Testis (tissue), 3 donors: ENCODE data around the gene ACYP2. TPM values are rescaled to one million over a fixed set of nuclear protein-coding genes. Genes with fewer than 3 reads are reported as not detected.

Experiments
- DNase-seq: peaks from one replicate; pipeline ENCODE4 v3.0.0-alpha.2; 2019
- H3K27ac ChIP-seq, 2 donors: fragments of 200-600 bp; sonication (generic); one replicate each; pipeline ENCODE4 v1.5.1; 2019
- H3K27me3 ChIP-seq: fragments of 200-600 bp; sonication (generic); one replicate; pipeline ENCODE4 v1.5.1; 2019
- H3K36me3 ChIP-seq: fragments of 200-600 bp; sonication (generic); one replicate; pipeline ENCODE4 v1.5.1; 2017; ENCODE audit warnings: low read depth; ENCODE audit errors: missing control alignments
- H3K4me1 ChIP-seq: fragments of 200-600 bp; sonication (generic); one replicate; pipeline ENCODE4 v1.5.1; 2019
- H3K4me3 ChIP-seq, 2 donors: fragments of 200-600 bp; sonication (generic); one replicate each; pipeline ENCODE4 v1.5.1; 2017 to 2019
- H3K9me3 ChIP-seq: fragments of 200-600 bp; sonication (generic); one replicate; pipeline ENCODE4 v1.5.1; 2017
- POLR2A ChIP-seq: fragments of 450-650 bp; IDR thresholded peaks from one replicate; pipeline ENCODE4 v1.6.1; 2017; ENCODE audit warnings: antibody characterized with exemption, mild to moderate bottlenecking, moderate library complexity
- WGBS, 2 donors: methylation state at CpG; one replicate each; pipeline ENCODE4 v1.1.5; 2018; 5-methylcytosine and 5-hydroxymethylcytosine counted together
- intact Hi-C: fragments of 100-400 bp; cut with DNase I; formaldehyde crosslinking; loops from one replicate; pipeline ENCODE4 v1.15.1; 2023; ENCODE audit warnings: low total_unique reads
- polyA plus RNA-seq: library from polyadenylated mRNA; stranded (reverse); fragments of 350-450 nt; fragmentation: Illumina TruSeq; extraction: RNeasy Lipid Tissue Mini Kit (QIAGEN cat#74804); gene quantifications from one replicate; pipeline ENCODE4 v1.2.3, GENCODE V29; 2014; ENCODE audit warnings: low read depth, low replicate concordance; ENCODE audit not compliant: insufficient read depth
- total RNA-seq, 2 donors: library from RNA; depleted of rRNA; stranded (reverse); fragments of >200 nt; gene quantifications; one replicate each; pipeline ENCODE4 v1.2.3, GENCODE V29; 2016
- TF ChIP-seq, protein P1 (sequence below), 3 experiments: fragments of 450-650 bp in 2 of 3; fragments of 200-600 bp in 1 of 3; sonication (generic) in 1 of 3; IDR thresholded peaks; one replicate each; pipeline ENCODE4 v1.5.1; 2016 to 2019; ENCODE audit warnings: antibody characterized with exemption in 3 of 3, mild to moderate bottlenecking in 2 of 3, moderate library complexity in 1 of 3

The ACYP2 gene
- total and polyA plus RNA-seq, 3 donors from 2014 or later: 23.2 to 36.2 (median 34.5) TPM

DNA sequence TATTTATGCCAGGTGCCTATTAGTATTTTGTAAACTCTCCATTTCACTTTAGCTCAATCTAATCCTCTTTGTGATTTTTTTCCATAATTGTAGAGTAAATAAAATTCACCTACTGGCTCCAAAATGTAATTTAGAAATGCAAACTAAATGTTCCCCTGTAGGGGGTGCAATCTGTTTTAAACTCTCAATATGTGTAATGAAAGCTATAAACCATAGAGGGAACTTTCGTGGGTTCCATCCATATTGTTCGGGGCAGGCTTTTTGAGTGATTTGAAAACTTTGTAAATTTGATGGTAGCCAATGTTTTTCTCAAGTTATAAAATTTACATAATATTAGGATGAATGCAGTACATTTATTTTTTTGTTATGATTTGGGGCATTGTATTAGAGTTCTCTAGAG is 91.2 kb downstream of the ACYP2 start:
- no peak overlapping the region for H3K4me3 ChIP-seq
- peaks cover 15% of the 10 kb centered on the region for H3K4me1 ChIP-seq
- no peak overlapping the region for H3K27ac ChIP-seq
- no peak for DNase-seq
- H3K27me3 ChIP-seq: no peaks in the 10 kb centered on the region
- WGBS, 2 donors: 31 to 38% methylated on average over 2 of the region's 2 CpGs
- no peaks in the 10 kb centered on the region for H3K36me3 ChIP-seq
- intact Hi-C loops: no loop called here
- no peaks in the 10 kb centered on the region for H3K9me3 ChIP-seq
- no peak for TF ChIP-seq POLR2A
- TF ChIP-seq, protein P1, sequence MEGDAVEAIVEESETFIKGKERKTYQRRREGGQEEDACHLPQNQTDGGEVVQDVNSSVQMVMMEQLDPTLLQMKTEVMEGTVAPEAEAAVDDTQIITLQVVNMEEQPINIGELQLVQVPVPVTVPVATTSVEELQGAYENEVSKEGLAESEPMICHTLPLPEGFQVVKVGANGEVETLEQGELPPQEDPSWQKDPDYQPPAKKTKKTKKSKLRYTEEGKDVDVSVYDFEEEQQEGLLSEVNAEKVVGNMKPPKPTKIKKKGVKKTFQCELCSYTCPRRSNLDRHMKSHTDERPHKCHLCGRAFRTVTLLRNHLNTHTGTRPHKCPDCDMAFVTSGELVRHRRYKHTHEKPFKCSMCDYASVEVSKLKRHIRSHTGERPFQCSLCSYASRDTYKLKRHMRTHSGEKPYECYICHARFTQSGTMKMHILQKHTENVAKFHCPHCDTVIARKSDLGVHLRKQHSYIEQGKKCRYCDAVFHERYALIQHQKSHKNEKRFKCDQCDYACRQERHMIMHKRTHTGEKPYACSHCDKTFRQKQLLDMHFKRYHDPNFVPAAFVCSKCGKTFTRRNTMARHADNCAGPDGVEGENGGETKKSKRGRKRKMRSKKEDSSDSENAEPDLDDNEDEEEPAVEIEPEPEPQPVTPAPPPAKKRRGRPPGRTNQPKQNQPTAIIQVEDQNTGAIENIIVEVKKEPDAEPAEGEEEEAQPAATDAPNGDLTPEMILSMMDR (IDR thresholded peaks at IDR 0.05): peak; percentile 48 to 65 (median 59)

DNA sequence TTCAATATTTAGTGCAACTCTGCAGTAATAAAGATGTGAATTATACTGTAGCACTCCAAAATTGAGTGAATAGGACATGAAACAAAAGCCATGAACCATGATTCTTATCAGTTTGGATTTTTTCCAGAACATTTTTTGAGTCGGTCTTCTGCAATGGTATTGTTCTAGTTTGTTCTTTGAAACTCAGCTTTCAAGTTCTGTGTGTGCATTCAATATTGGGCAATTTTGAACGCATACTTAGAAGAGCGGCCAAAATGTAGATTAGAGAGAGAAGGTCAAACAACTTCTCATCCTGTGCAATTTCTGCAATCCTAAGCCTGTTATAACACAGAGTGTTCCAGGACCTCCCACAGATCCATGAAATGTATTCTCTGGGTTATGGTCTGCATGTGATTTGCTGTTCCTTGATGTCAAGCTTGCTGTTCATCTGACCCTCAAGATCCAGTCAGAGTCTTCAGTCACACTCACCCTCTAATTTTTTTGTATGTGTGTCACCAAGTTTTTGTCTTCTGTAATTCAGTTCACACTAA is 92.3 kb downstream of the ACYP2 start:
- no peaks in the 10 kb centered on the region for H3K36me3 ChIP-seq
- H3K9me3 ChIP-seq: no peaks in the 10 kb centered on the region
- intact Hi-C loops: no loop called here
- no peaks in the 10 kb centered on the region for H3K27me3 ChIP-seq
- no peak overlapping the region for H3K4me3 ChIP-seq
- TF ChIP-seq, protein P1 (IDR thresholded peaks at IDR 0.05): no peak
- no peak for TF ChIP-seq POLR2A
- H3K4me1 ChIP-seq: peaks cover 15% of the 10 kb centered on the region
- no peak for DNase-seq
- 24 to 30% methylated on average over 3 of the region's 3 CpGs for WGBS, 2 donors
- H3K27ac ChIP-seq: peak overlapping the region in 1 of 2 donors; percentile 42

DNA sequence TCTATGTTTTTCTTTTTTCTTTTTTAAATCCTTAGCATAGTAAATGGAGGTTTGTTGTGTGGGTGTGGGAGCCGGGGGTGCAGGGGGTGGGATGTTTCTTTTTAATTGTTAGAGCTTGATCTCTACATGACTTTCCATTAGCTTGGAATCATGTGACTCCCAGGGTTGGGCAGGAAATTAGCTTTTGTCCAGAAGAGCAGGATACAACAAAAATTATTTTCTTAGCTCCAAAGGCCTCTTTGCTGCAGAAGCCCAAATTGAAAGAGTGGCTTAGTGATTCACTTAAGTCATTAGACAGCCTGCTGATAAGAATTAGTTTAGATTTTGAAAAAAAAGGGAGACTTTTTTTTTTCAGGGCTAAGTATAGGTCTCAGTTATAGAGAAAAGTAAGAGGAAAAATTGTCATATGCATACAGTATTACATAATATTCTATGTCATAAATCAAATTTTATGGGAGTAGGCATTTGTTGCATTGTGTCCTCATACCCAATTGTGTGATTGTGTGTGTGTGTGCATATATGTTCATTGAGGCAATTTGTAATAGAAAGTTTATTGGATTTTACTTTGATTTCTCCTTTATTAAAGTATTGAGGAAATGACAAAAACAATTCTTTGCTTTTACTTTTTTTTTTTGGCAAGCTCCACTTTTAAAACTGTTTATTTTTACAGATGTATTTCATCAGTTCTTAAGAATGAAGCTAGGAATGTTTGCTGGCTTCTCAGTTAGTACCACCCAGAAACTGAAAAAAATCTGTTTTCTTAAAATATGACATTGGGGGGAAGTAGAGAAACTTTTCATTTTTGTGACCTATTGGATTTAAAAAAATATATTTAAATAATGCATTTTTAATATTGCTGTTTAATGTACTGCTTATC is 93.2 kb downstream of the ACYP2 start:
- WGBS, 2 donors: 32 to 50% methylated on average over 1 of the region's 1 CpG
- DNase-seq: no peak
- H3K36me3 ChIP-seq: no peaks in the 10 kb centered on the region
- intact Hi-C loops: no loop called here
- H3K4me1 ChIP-seq: peaks cover 15% of the 10 kb centered on the region
- H3K4me3 ChIP-seq: no peak overlapping the region
- H3K9me3 ChIP-seq: no peaks in the 10 kb centered on the region
- TF ChIP-seq POLR2A: no peak
- TF ChIP-seq, protein P1 (IDR thresholded peaks at IDR 0.05): no peak
- H3K27me3 ChIP-seq: no peaks in the 10 kb centered on the region
- H3K27ac ChIP-seq: peak overlapping the region in 1 of 2 donors; percentile 45

DNA sequence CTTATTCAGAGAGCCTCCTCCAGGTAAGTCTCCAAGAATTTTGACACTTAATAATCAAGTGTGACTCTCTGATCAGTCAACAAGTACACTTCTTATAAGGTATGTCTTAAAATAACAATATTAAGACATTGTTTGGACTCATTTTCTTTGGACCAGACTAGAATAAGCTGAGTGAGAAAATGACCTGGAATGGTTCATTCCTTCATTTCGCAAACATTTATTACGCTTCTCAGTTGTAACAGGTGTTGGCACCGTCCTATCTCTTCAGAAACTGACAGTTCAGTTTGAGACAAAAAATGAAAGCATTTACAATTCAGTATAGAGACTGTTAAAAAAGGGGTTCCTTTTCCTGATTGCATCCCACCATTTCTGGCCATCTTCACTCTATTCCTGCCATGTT is 94.0 kb downstream of the ACYP2 start:
- TF ChIP-seq, protein P1 (IDR thresholded peaks at IDR 0.05): no peak
- TF ChIP-seq POLR2A: no peak
- H3K9me3 ChIP-seq: no peaks in the 10 kb centered on the region
- no peaks in the 10 kb centered on the region for H3K36me3 ChIP-seq
- H3K4me3 ChIP-seq: no peak overlapping the region
- 64 to 71% methylated on average over 3 of the region's 3 CpGs for WGBS, 2 donors
- peak overlapping the region in 1 of 2 donors; percentile 45 for H3K27ac ChIP-seq
- DNase-seq: no peak
- no peaks in the 10 kb centered on the region for H3K27me3 ChIP-seq
- intact Hi-C loops: no loop called here
- peaks cover 15% of the 10 kb centered on the region for H3K4me1 ChIP-seq
